ENCODE data around the gene UNK.
"Not testable (repeated sequence)": the region's sequence is repeated elsewhere in the genome, so short reads cannot be mapped to it uniquely, and the experiment has no call there.

UNK gene

DNA sequence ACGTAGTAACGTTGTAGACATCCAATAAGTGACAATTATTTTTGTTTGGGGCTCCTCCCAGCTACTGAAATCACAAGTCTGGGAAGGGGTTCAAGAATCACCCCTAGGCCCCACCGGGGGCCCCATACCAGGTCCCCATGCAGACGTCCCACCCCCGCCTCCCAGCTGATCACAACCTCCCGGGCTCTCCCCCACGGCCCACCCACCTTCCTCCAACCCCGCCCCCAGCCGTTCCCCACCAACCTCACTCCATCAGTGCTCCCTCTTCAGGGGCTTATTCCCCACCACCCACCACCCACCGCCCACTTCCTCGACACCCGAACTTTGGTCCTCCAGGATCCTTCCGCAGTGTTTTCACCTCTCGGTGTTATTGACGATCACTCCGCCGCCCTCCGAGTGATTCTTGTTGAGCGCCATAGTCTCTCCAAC, 70.3 kb downstream of the UNK start:
- intact Hi-C loops (cut with DNase I): loop anchor here (5.0 kb wide), 2 partner anchors 42 to 73 kb away; partner anchors contain the start of genes TRIM65 and UNK
- peak in 1 of 42 donors; percentile 49 for DNase-seq

DNA sequence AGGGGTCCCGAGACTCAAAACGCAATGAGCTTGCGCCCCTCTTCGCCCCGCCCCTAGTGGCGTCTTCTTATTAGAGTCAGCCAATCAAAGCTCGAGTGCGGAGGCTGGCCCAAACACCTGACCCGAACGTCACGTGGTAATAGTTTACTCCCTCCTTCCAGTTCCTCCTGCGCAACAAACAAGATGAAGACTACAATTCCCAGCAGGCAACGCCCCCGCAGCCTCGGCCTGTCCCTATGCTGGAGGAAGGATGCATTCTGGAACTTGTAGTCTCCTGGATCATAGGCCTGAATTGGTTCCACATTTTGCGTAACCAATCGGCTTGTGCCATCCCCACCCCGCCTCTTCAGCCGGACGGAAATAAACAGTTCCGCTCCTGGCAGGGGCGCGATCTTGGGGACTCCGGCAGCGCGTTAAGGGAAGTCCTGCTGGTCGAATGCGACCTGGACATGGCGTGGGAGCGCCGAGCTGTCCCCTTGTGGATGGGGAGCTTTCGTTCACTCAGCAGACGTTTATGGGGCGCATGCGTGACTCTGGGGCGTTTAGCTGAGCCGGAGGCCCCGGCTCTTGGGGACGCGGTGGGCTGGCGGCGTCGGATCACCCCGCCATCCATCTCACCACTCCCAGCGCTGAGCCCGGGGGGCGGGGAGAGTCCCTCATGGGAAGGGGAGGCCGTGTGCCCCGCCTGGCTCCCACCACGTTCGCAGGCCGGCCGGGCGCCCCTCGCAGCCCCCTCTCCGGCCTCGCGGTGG, 70.9 kb downstream of the UNK start, which contains the start of gene WBP2:
WBP2 (minus strand) TSS at position 26 of the 752 bp plus-strand sequence. CDS start 38 bp downstream, outside the sequence.
- peak; percentile 95 to 100 (median 99) for DNase-seq
- intact Hi-C loops (cut with DNase I): loop anchor here (5.0 kb wide), 2 partner anchors 42 to 73 kb away; partner anchors contain the start of genes TRIM65 and UNK

DNA sequence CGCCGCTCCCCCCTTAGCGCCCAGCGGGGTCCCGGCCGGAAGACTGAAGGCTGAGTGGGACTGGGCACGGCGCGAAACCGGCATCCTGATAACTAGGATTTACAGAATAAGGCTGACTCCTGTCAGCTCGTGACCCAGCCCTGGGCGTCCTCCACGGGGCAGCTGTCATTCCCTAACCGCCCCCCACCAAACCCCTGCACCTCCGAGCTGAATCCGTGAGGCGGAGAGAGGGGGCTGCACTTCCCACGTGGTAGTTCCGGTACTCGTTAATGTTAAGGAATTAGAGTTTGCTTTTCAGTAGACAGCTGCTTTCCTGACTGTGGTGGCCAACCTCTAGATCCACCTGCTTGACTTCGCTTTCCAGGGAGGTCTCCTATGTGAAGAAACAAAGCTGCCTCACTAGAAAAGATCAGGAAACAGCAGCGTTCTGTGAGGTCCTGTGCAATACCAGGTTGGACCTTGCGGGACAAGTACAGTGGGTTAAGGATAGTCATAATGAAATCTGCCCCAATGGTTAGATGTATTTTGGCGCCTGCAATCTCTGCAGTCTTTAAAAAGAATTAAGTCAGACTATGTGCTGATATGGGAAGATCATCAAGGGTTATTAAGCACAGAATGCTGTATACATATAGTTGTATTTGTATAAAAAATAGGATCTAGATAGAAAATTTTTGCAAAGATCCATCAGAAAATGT, 71.6 kb downstream of the UNK start:
- intact Hi-C loops (cut with DNase I): loop anchor here (5.0 kb wide), 2 partner anchors 41 to 74 kb away; partner anchors contain the start of genes TRIM65 and UNK
- peak in 26 of 42 donors; percentile 23 to 77 (median 54) for DNase-seq

DNA sequence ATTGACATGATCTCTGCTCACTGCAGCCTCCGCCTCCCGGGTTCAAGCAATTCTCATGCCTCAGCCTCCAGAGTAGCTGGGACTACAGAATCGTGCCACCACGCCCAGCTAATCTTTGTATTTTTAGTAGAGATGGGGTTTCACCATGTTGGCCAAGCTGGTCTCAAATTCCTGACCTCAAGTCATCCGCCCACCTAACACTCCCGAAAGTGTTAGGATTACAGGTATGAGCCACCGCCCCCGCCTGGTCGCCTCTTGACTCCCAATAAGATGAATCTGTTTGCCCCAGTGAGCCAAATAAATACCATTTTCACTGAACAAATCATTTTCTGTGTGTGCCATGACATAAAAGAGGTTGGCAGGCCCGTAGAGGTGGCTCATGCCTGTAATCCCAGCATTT, 74.8 kb downstream of the UNK start:
- DNase-seq: not testable (repeated sequence)
- intact Hi-C loops (cut with DNase I): loop anchor here (5.0 kb wide), 2 partner anchors 38 to 77 kb away; partner anchors contain the start of genes TRIM65 and UNK

DNA sequence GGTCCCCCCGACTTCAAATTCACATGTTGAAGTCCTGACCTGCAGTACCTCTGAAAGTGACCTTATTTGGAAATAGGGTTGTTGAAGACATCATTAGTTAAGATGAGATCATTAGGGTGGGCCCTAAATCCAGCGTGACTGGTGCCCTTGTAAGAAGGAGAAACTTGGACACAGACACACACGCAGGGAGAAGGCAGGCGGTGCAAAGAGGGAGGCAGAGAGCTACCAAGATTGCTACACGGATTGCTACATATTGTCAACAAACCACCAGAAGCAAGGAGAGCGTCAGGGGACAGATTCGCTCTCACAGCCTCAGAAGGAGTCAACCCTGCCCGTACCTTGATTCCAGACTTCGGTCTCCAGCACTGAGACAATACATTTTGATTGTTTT, 77.3 kb downstream of the UNK start:
- intact Hi-C loops (cut with DNase I): no loop called here
- DNase-seq: no peak

DNA sequence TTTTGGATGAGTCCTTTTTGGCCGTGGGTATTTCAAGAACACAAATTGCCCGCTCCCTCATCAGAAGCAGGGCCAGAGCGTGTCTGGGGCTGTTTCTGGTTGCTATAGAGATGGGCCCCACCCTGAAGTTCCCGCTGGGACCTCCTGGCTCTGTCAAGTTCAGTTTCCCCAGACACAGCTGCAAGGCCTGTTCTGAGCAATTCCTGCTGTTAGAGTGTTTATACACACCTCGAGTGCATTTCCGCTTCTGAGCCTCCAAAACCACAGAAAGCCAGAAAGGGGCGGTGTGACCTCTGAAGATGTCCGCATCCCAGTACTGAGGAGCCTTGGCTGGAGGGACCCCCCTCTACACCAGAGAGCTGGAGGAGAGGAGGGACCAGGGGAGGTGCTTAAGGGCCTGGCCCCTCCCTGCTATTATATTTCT, 79.9 kb downstream of the UNK start:
- intact Hi-C loops (cut with DNase I): no loop called here
- peak in 1 of 42 donors; percentile 15 for DNase-seq

DNA sequence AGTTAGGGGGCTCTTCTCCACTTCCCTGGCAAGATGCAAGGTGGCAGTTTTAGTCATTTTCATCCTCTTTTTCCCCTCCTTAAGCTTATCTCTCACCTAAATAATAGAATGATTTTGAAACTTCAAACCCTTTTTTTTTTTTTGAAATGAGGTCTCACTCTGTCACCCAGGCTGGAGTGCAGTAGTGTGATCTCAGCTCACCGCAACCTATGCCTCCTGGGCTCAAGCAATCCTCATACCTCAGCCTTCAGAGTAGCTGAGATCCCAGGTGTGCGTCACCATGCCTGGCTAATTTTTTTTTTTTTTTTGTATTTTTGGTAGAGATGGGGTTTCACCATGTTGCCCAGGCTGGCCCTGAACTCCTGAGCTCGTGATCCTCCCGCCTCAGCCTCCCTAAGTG, 80.3 kb downstream of the UNK start:
- intact Hi-C loops (cut with DNase I); DNase-seq: not testable (repeated sequence)

DNA sequence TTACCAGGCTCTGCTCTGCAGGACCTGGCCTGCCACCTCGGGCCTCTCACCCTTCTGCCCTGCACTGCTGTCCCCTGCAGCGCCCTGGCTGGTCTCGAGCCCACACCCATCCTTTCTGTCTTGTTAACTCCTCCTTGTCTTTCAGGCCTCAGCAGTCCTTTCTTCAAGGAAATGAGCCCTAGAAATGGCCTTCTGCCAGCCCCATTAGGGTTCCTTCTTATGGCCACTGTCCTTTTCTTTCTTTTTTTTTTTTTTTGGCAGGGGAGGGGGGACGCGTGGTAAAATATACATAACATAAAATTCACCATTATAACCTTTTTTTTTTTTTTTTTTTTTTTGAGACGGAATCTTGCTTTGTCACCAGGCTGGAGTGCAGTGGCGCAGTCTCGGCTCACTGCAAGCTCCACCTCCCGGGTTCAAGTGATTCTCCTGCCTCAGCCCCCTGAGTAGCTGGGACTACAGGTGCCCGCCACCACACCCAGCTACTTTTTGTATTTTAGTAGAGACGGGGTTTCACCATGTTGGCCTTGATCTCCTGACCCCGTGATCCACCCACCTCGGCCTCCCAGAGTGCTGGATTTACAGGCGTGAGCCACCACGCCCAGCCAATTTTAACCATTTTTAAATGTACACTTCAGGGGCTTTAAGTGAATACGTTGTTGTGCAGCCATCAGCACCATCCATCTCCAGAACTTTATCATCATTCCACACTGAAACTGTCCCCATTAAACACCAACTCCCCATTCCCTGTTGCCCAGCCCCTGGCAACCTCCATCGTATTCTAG, 81.0 kb downstream of the UNK start:
- DNase-seq; intact Hi-C loops (cut with DNase I): not testable (repeated sequence)

DNA sequence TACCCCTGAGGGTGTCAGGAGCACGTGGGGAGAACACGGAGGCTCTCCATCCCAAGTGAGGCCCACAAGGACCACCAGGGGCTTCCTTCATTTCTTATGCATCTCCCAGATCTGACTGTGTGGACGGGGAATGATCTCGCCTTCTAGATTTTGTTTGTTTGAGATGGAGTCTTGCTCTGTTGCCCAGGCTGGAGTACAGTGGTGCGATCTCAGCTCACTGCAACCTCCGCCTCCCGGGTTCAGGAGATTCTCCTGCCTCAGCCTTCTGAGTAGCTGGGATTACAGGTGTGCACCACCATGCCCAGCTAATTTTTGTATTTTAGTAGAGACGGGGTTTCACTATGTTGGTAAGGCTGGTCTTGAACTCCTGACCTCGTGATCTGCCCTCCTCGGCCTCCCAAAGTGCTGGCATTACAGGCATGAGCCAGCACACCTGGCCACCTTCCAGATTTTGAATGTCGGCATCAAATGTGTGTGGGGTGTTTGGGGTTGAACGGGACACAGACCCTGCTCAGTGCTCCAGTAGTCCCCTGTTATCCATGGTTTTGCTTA, 84.2 kb downstream of the UNK start:
- DNase-seq: peak in 2 of 42 donors; percentile 32 to 46
- intact Hi-C loops (cut with DNase I): not testable (repeated sequence)

DNA sequence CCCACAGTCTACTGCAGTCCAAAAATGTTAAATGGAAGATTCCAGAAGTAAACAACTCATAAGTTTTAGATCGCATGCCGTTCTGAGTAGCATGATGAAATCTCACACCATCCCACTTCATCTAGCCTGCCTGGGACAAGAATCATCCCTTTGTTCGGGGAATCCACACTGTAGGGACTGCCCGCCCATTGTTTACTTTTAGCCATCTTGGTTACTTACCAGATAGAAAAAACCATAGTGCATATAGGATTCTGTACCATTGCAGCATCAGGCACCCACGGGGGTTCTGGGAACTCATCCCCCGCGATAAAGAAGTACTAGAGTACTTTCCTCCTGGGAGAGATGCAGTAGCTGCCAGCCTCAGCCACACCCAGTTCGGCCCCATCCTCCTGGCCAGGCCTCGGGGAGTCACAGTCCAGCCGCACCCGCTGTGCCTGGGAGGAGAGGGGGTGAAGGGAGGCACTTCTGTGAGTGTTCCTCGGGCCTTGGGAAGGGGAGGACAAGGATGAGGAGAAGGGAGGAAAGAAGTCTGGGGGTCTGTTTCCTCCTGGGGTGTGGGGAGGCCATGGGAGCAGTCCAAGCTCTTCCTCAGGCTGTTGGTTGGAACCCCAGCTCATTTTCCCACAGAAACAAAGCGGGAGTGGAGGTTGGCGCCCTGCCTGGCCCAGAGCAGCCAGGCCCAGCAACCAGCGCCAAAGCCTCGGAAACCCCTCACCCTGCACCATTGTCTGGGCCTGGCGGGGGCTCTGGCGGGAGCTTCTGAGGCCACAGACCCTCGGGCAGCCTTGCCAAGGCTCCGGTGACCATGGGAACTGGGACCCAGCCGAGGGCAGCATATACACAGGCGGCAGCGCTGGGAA, 84.9 kb downstream of the UNK start:
- DNase-seq: peak; percentile 42 to 88 (median 74)
- intact Hi-C loops (cut with DNase I): no loop called here

DNA sequence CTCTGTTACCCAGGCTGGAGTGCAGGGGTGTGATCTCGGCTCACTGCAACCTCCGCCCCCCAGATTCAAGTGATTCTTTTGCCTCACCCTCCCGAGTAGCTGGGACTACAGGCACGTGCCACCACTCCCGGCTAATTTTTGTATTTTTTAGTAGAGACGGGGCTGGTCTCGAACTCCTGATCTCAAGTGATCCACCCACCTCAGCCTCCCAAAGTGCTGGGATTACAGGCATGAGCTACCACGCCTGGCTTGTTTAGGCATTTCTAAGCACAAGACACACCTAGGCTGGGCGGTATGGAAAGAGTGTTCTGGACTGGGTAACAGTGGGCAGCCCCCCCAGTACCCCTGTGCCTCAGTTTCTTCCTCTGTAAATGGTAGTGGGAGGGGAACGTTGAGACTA, 85.6 kb downstream of the UNK start:
- intact Hi-C loops (cut with DNase I); DNase-seq: not testable (repeated sequence)

DNA sequence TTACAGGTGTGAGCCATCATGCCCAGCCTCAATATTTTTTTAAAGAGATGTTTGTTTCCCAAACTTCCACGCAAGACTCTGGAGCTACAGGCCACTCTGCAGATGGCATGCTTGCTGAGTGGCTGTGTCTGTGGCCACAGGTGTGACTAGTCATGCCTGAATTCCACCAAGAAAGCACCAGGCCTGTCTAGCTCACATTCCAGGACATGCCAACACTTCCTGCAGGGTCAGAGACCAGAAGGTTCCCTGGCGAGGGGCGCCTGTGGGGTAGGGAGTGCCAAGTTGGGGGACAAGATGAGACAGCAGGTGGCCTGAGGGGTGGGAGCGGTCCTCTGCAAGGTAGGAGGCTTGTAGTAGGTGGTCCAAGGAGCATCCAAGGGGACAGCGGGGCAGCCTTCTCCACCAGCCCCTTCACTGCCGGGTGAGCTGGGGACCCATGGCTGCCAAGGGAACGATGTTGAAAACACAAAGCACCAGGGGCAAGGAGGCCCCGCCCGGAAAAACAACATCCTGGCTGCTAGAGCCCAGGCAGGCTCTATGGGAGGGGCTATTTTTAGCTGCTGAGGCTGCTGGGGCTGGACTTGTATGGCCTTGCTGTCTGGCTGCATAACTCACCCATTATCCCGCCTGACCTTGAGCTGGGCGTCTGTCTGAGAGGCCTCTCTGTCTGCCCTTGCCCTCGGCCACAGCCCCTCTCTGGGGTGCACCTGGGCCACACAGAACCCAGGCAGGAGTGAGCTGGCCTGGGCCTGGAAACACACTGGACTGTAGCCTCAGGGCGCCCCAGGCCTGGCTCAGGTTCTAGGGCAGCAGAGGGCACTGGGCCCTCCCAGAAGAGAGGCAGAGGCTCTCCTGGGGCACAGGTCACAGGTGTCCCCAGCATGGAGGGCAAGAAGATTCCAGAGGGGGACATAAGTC, 88.1 kb downstream of the UNK start:
- DNase-seq: peak in 23 of 42 donors; percentile 21 to 73 (median 54)
- intact Hi-C loops (cut with DNase I): no loop called here

DNA sequence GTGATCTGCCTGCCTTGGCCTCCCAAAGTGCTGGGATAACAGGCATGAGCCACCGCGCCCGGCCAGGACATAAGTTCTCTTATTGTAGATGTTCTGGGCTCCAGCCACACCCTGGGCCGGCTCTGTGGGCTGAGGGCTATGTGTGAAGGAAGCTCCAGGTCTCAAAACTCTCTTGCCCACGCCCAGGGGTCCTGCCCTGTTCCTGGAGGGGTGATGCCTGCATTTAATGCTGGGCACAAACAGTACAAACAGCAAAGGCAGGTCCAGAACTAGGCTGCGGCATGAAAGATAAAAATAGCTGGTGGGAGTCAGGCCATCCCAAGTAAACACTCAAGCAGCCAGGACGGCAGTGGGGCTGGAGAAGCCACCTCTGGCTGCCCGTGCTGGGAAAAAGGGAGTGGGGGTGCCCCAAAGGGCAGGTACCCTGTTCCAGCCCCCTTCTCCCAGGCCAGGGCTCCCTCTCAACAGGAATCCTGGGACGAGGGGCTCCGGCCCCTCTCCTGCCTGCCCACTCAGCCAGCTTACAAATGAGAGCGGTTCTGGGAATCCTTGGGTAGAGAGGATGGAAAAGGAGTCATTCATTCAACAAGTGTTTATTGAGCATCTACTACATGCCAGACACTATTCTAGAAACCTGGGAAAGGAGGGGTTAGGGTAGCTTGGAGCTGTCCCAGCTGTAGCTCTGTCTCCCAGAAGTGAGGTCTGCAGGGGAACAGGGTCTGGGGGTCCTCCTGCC, 89.1 kb downstream of the UNK start:
- DNase-seq: no peak
- intact Hi-C loops (cut with DNase I): no loop called here

DNA sequence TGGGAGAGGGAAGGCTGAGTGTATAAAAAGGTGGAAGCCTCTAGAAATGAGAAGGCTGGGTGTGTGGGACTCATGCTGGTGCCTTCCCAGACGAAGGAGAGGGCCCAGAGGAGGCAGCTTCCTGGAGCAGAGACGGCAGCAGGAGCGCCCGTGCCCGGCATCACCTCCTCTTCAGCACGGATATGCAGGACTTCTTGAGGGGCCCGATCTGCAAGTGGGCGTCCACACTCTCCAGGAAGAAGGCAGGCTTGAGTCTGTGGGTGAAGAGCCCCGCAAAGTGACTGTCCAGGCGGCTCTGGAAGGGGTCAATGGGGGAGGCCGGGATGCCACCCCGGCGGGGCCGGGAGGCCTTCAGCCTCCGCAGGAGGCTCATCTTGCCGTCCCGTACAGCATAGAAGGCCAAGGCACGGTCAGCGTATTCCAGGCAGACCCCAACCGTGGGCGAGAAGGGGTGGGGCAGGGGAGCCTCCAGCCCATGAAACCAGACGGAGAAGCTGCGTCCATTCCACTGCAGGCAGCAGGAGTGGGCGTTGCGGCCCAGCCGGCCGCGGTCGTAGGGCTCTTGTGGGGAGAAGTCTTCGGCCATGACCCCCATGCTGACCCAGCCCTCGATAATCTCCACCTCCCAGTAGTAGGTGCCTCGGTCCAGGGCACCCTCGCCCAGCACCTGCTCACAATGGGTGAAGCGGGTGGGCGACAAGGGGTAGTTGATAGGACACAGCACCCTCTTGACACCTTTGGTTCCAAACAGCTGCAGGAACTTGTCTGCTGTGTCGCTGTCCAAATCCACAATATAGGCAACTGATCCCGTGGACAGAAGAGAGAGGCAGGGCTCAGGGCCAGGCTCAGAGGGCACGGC, 89.9 kb downstream of the UNK start:
- intact Hi-C loops (cut with DNase I): no loop called here
- no peak for DNase-seq
